ENCODE measurements around the gene ANXA1. TPM values are rescaled to one million over a fixed set of nuclear protein-coding genes. Genes with fewer than 3 reads are reported as not detected.

Gene ANXA1
- total RNA-seq, 1 donor from 2014 or later, result 376 TPM

GRCh38 chr9:73154722-73155121 lies 3.1 kb downstream of the ANXA1 start:
- DNase-seq (ENCODE audit: low spot score), result no peak
- TF ChIP-seq, protein P1, sequence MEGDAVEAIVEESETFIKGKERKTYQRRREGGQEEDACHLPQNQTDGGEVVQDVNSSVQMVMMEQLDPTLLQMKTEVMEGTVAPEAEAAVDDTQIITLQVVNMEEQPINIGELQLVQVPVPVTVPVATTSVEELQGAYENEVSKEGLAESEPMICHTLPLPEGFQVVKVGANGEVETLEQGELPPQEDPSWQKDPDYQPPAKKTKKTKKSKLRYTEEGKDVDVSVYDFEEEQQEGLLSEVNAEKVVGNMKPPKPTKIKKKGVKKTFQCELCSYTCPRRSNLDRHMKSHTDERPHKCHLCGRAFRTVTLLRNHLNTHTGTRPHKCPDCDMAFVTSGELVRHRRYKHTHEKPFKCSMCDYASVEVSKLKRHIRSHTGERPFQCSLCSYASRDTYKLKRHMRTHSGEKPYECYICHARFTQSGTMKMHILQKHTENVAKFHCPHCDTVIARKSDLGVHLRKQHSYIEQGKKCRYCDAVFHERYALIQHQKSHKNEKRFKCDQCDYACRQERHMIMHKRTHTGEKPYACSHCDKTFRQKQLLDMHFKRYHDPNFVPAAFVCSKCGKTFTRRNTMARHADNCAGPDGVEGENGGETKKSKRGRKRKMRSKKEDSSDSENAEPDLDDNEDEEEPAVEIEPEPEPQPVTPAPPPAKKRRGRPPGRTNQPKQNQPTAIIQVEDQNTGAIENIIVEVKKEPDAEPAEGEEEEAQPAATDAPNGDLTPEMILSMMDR (IDR thresholded peaks at IDR 0.05), result no peak
- Mint-ChIP-seq H3K36me3 (ENCODE audit: low read depth) (peaks cover 21% of the 10 kb centered on the region), H3K9me3 (ENCODE audit: low read depth) (no peaks in the 10 kb centered on the region), H3K27me3 (ENCODE audit: low read depth) (no peaks in the 10 kb centered on the region), H3K4me1 (ENCODE audit: low read depth) (peaks cover 72% of the 10 kb centered on the region), H3K27ac (ENCODE audit: unreplicated experiment) (peak overlapping the region; percentile 79), H3K4me3 (ENCODE audit: unreplicated experiment) (peak overlapping the region; percentile 78)

DNA sequence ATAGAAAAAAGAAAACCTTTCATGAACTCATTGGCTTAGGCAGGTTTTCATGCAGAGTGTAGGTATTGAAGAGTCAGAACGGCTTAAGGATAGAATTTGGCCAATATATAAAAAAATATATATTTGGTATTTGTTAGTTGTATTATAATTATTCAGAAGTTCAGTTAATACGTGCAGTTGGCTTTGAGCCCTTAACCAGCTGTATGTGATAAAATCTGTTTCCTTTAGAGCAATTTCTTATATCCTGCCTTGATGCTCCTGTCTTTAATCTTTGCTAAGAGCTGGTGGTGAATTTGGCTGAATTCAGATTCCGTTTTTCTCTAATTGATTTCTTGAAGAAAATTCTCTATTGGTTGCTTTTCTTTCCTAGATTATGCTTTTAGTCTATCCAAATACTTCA lies 3.7 kb downstream of the ANXA1 start:
- peaks cover 65% of the 10 kb centered on the region for H3K4me1 Mint-ChIP-seq (ENCODE audit: low read depth)
- H3K27me3 Mint-ChIP-seq (ENCODE audit: low read depth), result no peaks in the 10 kb centered on the region
- H3K9me3 Mint-ChIP-seq (ENCODE audit: low read depth), result no peaks in the 10 kb centered on the region
- peaks cover 26% of the 10 kb centered on the region for H3K36me3 Mint-ChIP-seq (ENCODE audit: low read depth)
- peak overlapping the region; percentile 23 for H3K27ac Mint-ChIP-seq (ENCODE audit: unreplicated experiment)
- TF ChIP-seq, protein P1 (IDR thresholded peaks at IDR 0.05), result no peak
- H3K4me3 Mint-ChIP-seq (ENCODE audit: unreplicated experiment), result peak overlapping the region; percentile 78
- DNase-seq (ENCODE audit: low spot score), result no peak

DNA sequence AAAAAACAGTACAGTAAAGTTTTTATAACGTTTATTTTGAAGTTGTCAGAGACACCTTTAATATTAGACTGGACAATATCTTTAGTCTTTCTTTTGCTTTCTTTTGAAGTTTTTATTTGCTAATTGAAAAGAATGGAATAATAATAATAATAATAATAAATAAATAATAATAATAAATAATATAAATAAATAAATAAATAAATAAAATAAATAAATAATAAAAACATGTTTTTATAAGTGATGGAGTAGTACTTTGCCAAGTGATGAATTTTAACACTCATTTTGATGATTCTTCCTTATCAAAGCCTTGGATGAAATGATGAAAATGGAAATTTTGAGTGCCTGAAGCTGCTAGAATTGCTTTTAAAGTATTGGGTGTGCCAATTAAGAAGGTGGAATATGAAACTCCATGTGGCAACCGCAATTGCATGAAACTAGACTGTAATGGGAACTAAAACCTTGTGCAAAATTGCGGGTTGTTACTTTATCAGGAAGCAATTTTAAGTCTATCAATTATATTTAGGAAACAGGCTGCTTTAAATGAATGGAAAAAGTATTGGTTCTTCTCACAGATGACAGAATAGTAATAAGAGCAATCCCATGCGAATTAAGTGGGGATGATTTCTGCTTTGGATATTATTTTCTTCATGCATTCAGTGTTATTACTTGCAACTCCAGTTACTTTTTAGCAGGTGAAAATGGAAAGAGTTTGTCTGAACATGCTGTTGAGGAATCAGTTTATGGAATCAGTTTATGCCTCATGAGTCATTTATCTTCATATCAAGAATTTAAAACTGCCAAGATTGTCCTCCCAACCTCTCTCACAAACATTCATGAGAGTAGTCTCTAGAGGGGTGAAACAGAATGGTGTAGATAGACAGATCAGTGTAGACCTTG lies 4.6 kb downstream of the ANXA1 start:
- TF ChIP-seq, protein P1 (IDR thresholded peaks at IDR 0.05), result no peak
- peaks cover 59% of the 10 kb centered on the region for H3K4me1 Mint-ChIP-seq (ENCODE audit: low read depth)

GRCh38 chr9:73156865-73157187 lies 5.2 kb downstream of the ANXA1 start:
- peaks cover 34% of the 10 kb centered on the region for H3K36me3 Mint-ChIP-seq (ENCODE audit: low read depth)
- no peak for DNase-seq (ENCODE audit: low spot score)
- no peak overlapping the region for H3K4me3 Mint-ChIP-seq (ENCODE audit: unreplicated experiment)
- H3K27ac Mint-ChIP-seq (ENCODE audit: unreplicated experiment), result peak overlapping the region; percentile 72
- TF ChIP-seq, protein P1 (IDR thresholded peaks at IDR 0.05), result no peak
- no peaks in the 10 kb centered on the region for H3K27me3 Mint-ChIP-seq (ENCODE audit: low read depth)
- peaks cover 54% of the 10 kb centered on the region for H3K4me1 Mint-ChIP-seq (ENCODE audit: low read depth)
- H3K9me3 Mint-ChIP-seq (ENCODE audit: low read depth), result no peaks in the 10 kb centered on the region

More for the DNA sequence above, 4.6 kb downstream of the ANXA1 start:
- Mint-ChIP-seq H3K27me3 (ENCODE audit: low read depth) (no peaks in the 10 kb centered on the region), H3K4me3 (ENCODE audit: unreplicated experiment) (peak overlapping the region; percentile 22), H3K36me3 (ENCODE audit: low read depth) (peaks cover 33% of the 10 kb centered on the region), H3K9me3 (ENCODE audit: low read depth) (no peaks in the 10 kb centered on the region), H3K27ac (ENCODE audit: unreplicated experiment) (peak overlapping the region; percentile 72)
- DNase-seq (ENCODE audit: low spot score), result no peak

- H3K4me3 Mint-ChIP-seq (ENCODE audit: unreplicated experiment), result no peak overlapping the region
- peaks cover 54% of the 10 kb centered on the region for H3K4me1 Mint-ChIP-seq (ENCODE audit: low read depth)
- no peaks in the 10 kb centered on the region for H3K9me3 Mint-ChIP-seq (ENCODE audit: low read depth)
- no peak for DNase-seq (ENCODE audit: low spot score)
- H3K36me3 Mint-ChIP-seq (ENCODE audit: low read depth), result peaks cover 40% of the 10 kb centered on the region
- peak overlapping the region; percentile 64 for H3K27ac Mint-ChIP-seq (ENCODE audit: unreplicated experiment)
- H3K27me3 Mint-ChIP-seq (ENCODE audit: low read depth), result no peaks in the 10 kb centered on the region
- TF ChIP-seq, protein P1 (IDR thresholded peaks at IDR 0.05), result no peak
Measured at GRCh38 chr9:73157811-73158210, 6.1 kb downstream of the ANXA1 start.

Data from chondrocyte (in vitro differentiated cells).